Measurements from ENCODE around the gene LUZP1.

The LUZP1 gene

DNA sequence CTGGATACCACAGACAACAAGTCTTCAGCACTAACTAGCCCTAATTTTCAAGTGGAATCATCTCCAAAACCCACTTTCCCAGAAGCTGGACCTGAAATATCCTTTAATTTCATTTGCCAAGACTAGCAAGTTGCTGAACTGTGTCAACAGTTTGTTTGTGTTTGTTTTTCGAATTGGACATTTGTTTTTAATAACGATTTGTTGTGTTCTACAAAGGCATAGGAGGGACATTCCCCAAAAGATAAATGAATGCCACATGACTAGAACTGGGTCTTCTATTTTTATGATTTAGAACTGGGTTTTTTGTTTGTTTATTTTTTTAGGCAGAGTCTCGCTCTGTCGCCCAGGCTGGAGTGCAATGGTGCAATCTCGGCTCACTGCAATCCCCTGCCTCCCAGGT, 17.9 kb downstream of the LUZP1 start:
- DNase-seq, result no peak

DNA sequence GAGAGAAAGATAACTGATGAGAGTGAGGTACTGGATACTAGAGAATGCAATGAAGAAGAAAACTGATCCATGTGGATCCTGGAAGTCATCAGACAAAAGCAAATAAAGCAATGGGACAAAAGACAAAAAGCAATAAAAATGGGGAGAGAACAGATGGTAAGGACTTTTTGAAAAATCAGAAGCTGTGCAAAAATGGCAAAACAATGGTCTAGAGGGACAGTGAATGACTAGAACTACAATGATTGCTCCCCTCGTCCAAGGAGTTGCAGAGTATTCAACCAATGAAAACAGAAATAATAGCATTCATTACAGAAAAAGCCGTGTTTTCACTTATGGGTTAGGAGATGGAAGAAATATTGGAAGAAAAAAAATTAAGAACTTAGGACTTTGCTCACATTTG, 18.5 kb downstream of the LUZP1 start:
- DNase-seq, result no peak

DNA sequence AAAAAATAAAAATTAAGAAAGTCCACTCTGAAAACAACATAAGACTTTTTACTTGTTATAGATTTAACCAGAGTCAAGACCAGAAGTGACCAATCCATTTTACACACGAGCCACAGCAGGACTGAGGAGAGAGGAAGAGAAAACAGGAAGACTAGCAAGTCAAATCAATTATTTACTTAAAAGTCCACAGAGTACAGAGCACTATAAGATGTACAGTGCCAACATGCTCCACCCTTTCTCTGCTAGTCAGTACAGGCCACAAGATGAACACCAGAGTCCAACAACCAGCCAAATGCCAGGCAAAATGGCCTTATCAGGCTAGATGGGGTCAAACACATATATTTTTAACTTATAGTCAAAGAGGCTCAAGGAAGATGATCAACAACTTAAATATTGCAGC, 19.5 kb downstream of the LUZP1 start:
- DNase-seq, result no peak

DNA sequence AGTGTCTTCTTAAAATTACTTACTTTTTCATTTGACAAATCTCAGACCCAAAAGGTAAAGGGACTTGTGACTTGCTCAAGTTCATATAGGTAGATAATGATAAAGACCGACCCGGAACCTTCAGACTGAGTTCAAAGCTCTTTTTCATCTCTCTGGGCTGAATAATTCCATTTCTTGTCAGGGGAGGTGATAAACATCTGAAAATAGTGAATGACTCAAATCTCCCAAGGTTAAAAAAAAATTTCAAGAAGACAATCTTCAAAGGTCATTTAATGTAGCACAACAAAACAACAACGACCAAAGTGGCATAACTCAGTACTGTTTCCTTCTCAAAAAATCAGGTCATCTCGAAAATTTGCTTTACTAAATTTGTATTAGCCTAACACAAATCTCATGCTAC, 20.6 kb downstream of the LUZP1 start:
- DNase-seq, result no peak

DNA sequence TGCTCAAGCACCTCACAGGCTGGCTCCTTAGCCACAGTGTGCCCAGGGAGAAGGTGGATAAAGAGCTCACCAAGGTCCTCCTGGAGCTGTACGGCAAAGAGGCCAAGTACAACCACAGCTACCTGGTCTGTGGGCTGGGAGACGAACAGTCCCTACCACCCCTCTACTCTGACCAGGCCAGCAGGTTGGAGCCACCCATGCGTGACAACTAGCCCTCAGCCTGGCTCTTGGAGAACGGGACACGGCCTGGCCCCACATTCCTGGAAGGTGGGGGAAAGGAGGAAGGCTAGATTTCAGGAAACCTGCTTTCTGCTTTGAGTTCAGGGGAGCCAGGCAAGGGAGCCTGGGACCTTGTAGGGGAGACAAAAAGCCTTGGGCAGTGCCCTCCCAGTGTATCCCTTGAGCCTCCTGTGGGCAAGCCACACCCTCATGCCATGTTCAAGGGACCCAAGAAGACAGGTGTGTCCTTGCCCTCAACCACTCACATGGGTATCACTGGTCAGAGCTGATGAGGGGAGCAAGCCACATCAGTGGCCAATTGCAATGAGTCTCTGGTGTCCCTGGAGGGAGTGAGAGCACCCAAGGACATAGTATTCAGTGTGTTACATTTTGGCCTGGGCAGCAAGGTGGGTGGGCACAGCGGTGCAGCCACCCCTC, 27.6 kb downstream of the LUZP1 start:
- no peak for DNase-seq

DNA sequence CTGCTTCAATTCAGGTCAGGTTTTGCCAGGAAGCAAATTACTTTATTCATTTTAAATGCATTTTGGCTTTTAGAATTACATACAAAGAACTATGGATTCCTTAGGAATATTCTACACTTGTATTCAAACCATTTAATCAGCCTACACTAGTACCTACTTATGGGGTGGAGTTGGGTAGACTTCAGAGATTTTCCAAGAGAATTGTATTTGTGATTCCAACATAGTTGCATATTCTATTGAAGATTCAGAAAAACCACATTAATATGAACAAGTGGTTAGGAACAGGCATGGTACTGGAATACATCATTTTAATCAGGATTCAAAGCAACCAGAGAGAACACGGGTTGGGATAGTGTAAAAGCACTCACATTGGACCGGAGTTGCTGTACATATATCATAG, 33.4 kb downstream of the LUZP1 start:
- DNase-seq, result no peak

DNA sequence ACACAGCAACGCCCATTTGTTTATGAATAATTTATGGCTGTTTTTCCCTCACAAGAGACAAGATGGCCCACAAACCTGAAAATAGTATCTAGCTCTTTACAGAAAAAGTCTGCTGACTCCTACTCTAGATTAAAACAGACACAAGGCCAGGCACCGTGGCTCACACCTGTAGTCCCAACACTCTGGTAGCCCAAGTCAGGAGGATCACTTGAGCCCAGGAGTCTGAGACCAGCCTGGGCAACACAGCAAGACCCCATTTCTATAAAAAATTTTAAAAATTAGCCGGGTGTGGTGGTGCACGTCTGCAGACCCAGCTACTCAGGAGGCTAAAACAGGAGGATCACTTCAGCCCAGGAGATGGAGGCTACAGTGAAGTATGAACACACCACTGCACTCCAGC, 34.6 kb downstream of the LUZP1 start:
- no peak for DNase-seq

DNA sequence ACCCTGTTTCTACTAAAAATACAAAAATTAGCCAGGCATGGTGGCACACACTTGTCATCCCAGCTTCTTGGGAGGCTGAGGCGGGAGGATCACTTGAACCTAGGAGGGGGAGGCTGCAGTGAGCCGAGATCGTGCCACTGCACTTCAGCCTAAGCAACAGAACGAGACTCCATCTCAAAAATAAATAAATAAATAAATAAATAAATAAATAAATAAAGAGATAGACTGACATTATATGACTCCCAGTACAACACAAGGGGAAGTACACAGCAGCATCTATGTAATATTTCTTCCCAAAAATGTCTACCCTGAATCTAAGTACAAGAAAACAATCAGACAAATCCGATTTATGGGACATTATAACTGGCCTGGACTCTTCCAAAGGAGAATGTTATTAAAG, 35.1 kb downstream of the LUZP1 start:
- no peak for DNase-seq

DNA sequence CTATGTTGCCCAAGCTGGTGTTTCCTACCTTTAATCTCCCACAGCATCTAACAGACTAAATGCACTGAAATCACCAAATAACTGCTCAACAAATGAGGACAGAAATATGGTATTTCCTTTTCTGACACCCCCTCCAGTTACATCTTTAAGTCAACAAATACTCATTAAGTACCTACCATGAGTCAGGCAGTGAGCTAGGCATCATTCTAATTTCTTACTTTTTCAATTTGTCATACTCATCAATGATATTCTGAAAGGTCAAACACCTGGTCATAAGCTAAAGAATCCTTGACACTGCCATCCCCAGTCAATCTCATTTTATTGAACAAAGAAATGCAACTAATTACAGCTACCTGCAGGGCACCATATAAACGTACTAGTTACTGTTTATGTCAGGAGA, 36.6 kb downstream of the LUZP1 start:
- DNase-seq, result no peak

DNA sequence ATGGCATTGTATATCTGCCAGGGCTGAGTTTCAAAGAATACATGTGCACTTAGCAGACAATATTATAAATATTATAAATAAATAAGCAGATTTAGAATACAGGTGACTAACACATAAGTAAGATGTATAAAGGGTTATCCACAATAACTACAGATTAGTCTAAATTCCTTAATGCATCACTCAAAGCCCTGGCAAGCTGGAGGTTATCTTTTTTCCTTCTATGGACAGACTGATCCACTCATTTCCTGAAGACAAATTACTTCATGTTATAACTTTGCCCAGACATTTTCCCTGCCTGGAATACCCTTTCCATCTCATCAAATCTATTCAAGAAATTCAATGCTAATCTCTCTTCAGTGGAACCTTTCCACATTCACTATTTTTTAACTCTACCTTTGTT, 38.8 kb downstream of the LUZP1 start:
- DNase-seq, result no peak

DNA sequence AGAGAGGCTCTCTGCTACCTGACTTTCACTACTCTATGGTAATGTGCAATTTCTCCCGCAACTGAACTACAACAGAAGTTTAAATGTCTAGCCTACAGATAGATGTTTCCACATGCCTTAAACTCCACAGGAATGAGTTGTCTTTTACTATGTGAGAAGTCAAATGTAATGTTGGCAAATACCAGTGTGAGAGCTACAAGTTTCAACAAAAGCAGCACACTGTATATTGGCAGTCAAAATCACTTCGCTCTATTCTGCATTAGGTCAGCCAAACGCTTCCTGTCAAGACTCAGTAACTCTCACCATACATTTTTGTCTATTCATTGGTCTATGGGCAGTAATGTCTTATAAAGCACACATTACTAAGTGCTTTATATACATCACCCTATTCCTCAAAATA, 41.9 kb downstream of the LUZP1 start:
- DNase-seq, result no peak

DNA sequence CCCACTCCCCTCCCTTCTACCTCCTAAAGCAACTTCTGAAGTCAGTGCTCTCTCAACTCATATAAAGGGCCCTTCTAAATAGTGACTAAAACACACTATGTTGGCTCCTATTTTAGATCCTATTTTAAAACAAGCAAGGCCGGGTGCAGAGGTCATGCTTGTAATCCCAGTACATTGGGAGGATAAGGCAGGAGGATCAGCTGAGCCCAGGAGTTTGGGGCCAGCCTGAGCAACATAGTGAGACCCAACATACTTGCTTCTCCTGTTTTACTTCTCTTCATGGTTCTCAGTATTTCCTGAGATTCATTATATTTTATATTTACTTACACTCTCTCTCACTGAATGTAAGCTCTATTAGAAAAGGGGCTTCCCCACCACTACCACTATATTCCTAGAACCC, 42.5 kb downstream of the LUZP1 start:
- no peak for DNase-seq

DNA sequence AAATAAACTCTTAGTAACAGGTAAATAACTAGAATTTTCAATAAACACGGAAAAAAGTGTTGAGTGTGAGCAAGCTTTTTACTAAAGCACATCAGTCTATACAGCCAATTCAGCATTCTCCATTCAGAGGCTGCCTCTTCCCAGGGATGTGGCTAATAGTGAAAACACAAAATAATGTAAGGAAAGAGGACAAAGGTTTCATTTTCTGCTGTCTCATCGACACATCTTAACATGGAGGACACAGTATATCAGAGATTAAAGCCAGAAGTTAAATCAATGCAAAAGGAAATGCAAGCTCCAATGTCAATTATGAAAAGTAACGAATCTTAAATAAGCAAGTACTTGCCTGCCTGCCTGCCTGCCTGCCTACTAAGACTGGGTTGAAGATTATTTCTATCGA, 43.2 kb downstream of the LUZP1 start:
- DNase-seq, result no peak

DNA sequence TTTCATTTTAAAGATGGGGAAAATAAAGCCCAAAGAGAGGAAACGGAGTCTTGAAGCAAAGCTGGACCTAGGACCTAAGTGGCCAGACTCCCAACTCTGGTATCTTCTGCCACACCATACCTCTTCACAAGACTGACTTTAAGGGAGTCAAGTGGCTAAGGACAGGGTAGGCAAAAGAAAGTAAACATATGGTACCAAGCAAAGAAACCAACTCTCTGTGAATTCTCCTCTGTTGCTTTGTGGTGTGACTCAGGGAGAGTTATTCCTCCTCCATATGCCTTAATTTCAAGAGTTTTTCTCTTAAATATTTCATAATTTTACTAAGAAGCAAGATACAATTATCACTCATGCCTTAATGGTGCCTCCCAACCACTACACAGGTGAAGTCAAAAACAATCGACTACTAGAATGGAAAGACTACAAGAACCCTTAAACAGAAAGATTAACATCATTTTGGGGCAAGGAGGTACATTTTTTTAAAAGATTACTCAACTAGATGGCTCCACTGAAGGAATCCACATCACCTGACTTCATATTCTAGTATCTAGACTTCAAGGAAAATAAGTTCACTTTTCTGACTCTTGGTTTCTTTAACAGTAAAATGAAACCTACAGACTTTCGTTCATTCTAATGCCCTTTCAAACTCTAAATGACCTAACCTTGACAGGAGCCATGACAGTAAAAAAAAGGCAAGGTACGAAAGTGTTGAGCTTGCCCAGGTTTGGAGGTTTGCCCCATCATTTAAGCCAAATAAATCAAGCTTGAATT, 44.2 kb downstream of the LUZP1 start:
- DNase-seq, result no peak

DNA sequence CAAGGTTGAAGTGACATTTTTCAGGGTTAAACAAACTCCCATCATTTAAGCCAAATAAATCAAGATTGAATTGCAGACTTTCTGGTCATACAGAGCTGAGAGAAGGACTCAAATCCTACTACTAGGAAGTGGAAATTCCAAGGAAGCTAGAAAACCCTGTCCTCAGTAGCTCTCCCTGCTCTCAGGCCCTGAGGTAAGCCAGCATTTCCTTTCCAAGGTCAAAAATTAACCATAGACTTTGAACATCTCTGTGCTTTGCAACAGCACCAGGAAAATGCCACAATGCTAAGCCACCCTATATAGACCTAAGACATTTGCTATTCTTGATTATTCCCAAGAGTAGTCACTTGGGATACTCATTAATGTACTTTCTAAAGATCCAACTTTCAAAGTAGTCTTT, 45.1 kb downstream of the LUZP1 start:
- no peak for DNase-seq

DNA sequence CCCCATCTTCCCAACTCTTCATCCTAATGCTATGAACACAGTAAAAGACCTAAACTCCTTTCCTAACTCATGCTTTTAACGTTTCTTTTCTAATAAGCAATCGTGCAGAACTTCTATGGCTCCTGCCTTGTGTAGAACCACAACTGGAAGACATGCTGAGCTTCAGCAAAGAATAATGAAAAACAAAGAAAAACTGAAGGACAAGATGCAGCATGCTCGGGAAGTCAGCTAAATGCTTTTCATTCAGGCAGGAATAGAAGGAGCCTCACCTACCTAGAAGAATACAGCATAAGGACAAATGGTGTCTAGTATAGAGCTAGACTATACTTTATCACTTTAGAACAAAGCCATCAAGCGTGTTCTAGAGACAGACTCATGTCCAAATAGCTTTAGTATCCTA, 45.9 kb downstream of the LUZP1 start:
- DNase-seq, result no peak

DNA sequence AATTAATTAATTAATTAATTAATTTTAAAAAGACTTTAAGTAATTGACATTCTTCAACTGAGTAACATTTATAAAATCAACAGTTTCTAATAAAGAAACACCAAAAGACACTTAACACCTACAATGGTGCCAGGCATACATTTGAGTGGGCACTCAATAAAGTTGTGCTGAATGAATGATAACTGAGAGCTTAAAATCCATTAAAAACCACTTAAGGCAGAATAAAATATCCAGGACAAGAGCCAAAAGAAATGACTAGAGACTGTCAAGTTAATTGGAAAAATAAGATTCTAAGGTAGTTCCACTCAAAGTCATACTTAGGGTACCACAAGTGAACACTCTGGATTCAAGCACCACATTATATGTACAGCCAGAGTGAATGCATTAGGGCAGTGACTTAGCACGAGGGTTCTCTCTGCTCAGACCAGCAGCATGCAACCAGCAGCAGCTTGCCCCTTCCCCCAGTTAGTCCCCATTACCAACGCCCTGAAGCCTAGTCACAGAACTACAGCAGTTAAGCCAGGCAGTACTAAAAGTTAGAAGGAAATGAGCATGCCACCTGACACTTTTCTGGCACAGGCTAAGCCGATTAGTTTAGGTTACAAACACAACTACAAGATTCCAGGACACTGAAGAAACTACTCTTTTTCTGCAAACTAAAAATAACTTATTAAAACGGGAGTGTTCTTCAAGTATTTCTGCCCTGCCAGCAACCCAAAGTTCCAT, 46.5 kb downstream of the LUZP1 start:
- DNase-seq, result no peak

DNA sequence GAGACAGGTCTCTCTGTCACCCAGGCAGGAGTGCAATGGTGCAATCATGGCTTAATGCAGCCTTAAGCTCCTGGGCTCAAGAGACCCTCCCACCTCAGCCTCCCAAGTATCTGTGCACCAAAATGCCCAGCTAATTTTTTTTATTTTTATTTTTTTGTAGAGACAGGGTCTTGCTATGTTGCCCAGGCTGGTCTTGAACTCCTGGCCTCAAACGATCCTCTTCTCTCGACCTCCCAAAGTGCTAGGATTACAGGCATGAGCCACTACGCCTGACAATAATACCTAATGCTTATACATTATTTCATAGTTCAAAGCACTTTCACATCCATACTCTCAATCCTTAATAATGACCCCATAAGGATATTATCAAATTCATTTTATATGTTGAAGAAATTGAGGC, 48.3 kb downstream of the LUZP1 start:
- no peak for DNase-seq

DNA sequence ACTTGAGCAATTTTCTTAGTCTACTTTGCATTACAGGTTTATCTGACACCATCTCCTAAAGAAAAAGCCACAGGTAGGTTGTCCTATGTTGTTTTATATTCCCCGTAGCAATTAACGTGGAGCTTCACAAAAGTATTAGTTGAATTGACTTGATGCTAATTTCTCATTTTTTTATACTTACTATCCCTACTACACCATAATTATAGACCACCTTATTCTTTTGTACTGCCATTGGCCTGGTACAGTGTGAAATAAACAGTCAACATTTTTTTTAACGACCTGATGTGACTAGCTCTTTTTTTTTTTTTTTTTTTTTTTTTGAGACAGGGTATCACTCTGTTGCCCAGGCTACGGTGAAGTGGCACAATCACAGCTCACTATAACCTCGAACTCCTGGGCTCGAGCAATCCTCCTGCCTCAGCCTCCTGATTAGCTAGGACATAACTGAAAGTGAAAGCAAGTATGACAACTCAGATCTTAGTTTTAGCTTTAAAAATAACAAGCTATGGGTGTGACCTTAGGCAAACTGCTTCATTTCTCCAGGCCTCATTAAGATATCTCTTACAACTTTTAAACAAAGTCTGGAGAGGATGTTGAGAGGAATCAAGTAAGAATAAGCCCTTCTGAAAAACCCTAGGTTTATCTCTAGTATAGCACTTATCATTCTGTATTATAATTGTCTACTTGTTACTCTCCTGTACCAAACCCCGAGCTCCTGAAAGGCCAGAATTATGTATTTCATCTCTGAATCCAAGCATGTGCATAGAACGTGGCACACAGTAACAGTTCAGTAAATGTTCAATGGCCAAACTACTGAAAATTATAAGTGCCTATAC, 49.5 kb downstream of the LUZP1 start:
- DNase-seq, result no peak

DNA sequence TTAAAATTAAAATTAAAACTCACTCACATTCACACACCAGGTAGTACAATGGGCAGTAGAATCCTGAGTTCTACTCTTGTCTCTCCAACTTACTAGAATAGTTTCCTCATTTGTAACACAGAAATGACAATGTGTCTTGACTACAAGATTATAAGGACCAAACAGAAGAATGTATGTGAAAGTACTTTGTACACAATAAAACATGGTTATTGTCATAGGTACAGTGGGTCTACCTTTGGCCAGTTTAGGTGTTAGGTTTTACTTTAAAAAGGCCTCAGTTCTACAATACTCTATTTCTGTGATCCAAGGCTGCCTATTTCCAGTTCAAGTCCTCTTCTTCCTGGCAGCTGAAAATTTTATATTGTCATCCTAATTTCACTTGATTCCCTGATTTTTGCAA, 50.2 kb downstream of the LUZP1 start:
- no peak for DNase-seq

DNA sequence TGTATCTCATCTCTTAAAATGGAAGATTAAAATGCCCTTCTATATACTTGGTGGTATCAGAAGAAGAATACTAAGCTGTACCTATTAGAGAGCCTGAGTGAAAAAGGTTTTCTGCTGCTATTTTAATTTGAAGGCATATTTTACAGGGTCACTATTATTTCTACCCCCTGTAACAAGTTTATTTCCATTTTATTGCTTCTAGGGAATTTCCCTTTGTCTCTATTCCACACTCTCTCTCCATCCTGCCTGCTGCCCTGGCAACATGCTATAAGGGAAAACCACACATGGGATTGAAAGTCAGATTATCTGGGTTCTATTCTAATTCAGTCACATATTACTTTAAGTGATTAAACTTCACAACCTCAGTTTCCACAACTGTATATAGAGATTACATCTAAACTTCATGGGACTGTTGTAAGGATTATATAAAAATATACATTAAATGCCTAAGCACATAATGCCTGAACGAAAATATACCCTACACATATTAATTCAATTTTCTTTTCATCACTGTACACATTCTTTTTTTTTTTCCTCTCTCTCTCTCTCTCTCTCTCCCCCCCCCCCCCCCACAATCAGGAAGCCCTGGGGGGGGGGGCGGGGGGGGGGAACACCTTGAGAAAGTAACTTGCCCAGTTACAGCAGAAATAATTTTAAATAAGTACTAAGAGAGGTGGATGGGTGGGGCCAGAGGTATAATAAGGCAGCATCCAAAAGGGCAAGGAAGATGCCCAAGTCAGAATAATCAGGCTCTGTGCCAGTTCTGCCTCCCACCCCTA, 51.5 kb downstream of the LUZP1 start:
- no peak for DNase-seq

DNA sequence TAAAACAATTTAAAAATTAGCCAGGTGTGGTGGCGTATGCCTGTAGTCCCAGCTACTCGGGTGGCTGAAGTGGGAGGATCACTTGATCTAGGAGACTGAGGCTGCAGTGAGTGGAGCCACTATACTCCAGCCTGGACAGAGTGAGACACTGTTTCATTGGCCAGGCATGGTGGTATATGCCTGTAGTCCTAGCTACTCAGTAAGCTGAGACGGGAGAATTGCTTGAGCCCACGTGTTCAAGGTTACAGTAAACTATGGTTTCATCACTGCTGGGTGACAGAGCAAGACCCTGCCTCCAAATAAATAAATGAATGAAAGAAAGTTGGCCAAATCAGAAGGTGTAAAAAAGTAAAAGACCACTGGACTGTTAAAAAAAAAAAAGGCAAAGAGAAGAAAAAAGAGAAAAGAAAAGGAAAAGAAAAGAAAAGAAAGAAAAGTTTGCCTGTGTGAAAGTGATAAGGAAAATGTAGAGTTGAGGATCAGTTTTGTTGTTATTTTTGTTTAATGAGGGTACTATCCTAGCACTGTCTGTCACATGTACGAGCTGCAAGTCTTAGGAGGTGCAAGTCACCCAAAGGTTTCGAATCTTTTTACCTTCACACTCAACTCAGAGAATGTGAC, 52.3 kb downstream of the LUZP1 start:
- no peak for DNase-seq
